Astrocyte (in vitro differentiated cells and primary cell): Measurements from ENCODE around the gene PRKCE. TPM values are rescaled to one million over a fixed set of nuclear protein-coding genes. Genes with fewer than 3 reads are reported as not detected.
A peak's percentile ranks its signal among the peaks of the same experiment; 100 is the strongest.

ENCODE experiments used
- DNase-seq: peaks from one replicate; pipeline ENCODE4 v3.0.0-alpha.2; 2010; ENCODE audit warnings: low read depth
- FAIRE-seq: peaks from 2 replicates; lab custom pipeline; 2011; peaks lifted over from hg19 to GRCh38; lab: Jason Lieb, UNC
- H2AFZ ChIP-seq: 2 replicates; pipeline ENCODE4 v1.6.0; 2012; ENCODE audit warnings: low read depth, low read length, inconsistent platforms
- H3K27ac ChIP-seq: 2 replicates; pipeline ENCODE4 v1.5.1; 2011; ENCODE audit warnings: low read depth, low read length, inconsistent platforms
- H3K27me3 ChIP-seq: 2 replicates; pipeline ENCODE4 v1.6.0; 2011; ENCODE audit warnings: low read length, inconsistent platforms; ENCODE audit not compliant: insufficient read depth
- H3K36me3 ChIP-seq: 2 replicates; pipeline ENCODE4 v1.5.1; 2011; ENCODE audit warnings: low read length, inconsistent platforms; ENCODE audit not compliant: insufficient read depth
- H3K4me1 ChIP-seq: 2 replicates; pipeline ENCODE4 v1.5.1; 2011; ENCODE audit warnings: low read length, inconsistent platforms; ENCODE audit not compliant: insufficient read depth
- H3K4me2 ChIP-seq: 2 replicates; pipeline ENCODE4 v1.6.0; 2012; ENCODE audit warnings: low read length, inconsistent platforms
- H3K4me3 ChIP-seq: 2 replicates; pipeline ENCODE4 v1.5.1; 2011; ENCODE audit warnings: low read depth, mild to moderate bottlenecking, low read length, inconsistent platforms; ENCODE audit not compliant: insufficient read depth
- H3K79me2 ChIP-seq: 2 replicates; pipeline ENCODE4 v1.6.0; 2012; ENCODE audit warnings: mild to moderate bottlenecking, low read length, inconsistent platforms; ENCODE audit not compliant: insufficient read depth
- H3K9ac ChIP-seq: 2 replicates; pipeline ENCODE4 v1.6.0; 2012; ENCODE audit warnings: mild to moderate bottlenecking, low read length, inconsistent platforms
- H3K9me3 ChIP-seq: 2 replicates; pipeline ENCODE4 v1.5.1; 2012; ENCODE audit warnings: low read depth, mild to moderate bottlenecking, low read length, inconsistent platforms; ENCODE audit not compliant: insufficient read depth
- H4K20me1 ChIP-seq: 2 replicates; pipeline ENCODE4 v1.6.0; 2012; ENCODE audit warnings: low read length, inconsistent platforms; ENCODE audit not compliant: insufficient read depth
- H3K27ac Mint-ChIP-seq: one replicate; pipeline ENCODE4 v1.8.0; 2021; ENCODE audit warnings: mild to moderate bottlenecking, mixed read lengths; ENCODE audit not compliant: unreplicated experiment
- H3K27me3 Mint-ChIP-seq: one replicate; pipeline ENCODE4 v1.8.0; 2021; ENCODE audit warnings: low read depth, mixed read lengths; ENCODE audit not compliant: unreplicated experiment
- H3K36me3 Mint-ChIP-seq: one replicate; pipeline ENCODE4 v1.8.0; 2021; ENCODE audit warnings: low read depth, mixed read lengths; ENCODE audit not compliant: unreplicated experiment
- H3K4me1 Mint-ChIP-seq: one replicate; pipeline ENCODE4 v1.8.0; 2021; ENCODE audit warnings: low read depth, mixed read lengths; ENCODE audit not compliant: unreplicated experiment
- H3K4me3 Mint-ChIP-seq: one replicate; pipeline ENCODE4 v1.8.0; 2021; ENCODE audit warnings: mild to moderate bottlenecking, moderate library complexity, mixed read lengths; ENCODE audit not compliant: unreplicated experiment
- H3K9me3 Mint-ChIP-seq: one replicate; pipeline ENCODE4 v1.8.0; 2021; ENCODE audit warnings: mild to moderate bottlenecking, mixed read lengths; ENCODE audit not compliant: unreplicated experiment
- EZH2 ChIP-seq: IDR thresholded peaks from 2 replicates; pipeline ENCODE4 v1.6.1; 2012; ENCODE audit warnings: mild to moderate bottlenecking, low read length, inconsistent platforms; ENCODE audit not compliant: insufficient read depth
- total RNA-seq: library from RNA; stranded (reverse); gene quantifications from 2 replicates; pipeline ENCODE4 v1.2.1, GENCODE V29; 2021
- TF ChIP-seq, protein P1 (sequence below): IDR thresholded peaks from 2 replicates; pipeline ENCODE4 v1.5.1; 2011; ENCODE audit warnings: low read depth, mild to moderate bottlenecking, inconsistent platforms, low read length, moderate library complexity; ENCODE audit not compliant: insufficient read depth

PRKCE gene
- total RNA-seq, 1 donor from 2014 or later: 12.8 TPM

DNA sequence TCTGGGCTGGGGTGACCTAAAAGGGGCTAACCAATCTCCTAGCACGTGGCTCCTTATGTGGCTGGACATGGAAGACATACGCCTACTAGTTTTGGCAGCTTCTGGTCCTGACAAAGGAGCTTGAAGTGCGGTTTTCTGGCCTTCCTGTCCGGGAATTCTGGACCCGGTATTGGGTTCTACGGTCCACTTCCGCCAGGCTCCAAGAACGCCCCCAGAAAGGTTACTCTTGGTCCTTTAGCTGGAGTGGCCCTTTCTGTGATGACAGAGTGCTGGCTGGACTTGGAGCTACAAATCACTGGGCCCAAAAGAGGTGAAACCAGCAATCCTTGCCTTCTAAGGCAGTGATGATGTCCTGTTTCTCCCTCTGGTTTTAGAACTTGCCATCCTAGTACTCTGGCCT lies 481.5 kb downstream of the PRKCE start:
- no peak for TF ChIP-seq EZH2
- TF ChIP-seq, protein P1, sequence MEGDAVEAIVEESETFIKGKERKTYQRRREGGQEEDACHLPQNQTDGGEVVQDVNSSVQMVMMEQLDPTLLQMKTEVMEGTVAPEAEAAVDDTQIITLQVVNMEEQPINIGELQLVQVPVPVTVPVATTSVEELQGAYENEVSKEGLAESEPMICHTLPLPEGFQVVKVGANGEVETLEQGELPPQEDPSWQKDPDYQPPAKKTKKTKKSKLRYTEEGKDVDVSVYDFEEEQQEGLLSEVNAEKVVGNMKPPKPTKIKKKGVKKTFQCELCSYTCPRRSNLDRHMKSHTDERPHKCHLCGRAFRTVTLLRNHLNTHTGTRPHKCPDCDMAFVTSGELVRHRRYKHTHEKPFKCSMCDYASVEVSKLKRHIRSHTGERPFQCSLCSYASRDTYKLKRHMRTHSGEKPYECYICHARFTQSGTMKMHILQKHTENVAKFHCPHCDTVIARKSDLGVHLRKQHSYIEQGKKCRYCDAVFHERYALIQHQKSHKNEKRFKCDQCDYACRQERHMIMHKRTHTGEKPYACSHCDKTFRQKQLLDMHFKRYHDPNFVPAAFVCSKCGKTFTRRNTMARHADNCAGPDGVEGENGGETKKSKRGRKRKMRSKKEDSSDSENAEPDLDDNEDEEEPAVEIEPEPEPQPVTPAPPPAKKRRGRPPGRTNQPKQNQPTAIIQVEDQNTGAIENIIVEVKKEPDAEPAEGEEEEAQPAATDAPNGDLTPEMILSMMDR: no peak
- H3K4me3 Mint-ChIP-seq: no peak overlapping the region
- peaks cover 10% of the 10 kb centered on the region for H3K36me3 Mint-ChIP-seq
- Histone ChIP-seq H3K4me3 (no peak overlapping the region), H3K9me3 (no peaks in the 10 kb centered on the region), H3K27me3 (no peaks in the 10 kb centered on the region), H3K79me2 (no peaks in the 10 kb centered on the region), H3K9ac (no peak overlapping the region), H2AFZ (no peak overlapping the region), H3K4me2 (no peak overlapping the region), H3K27ac (no peak overlapping the region), H3K4me1 (peaks cover 23% of the 10 kb centered on the region), H3K36me3 (no peaks in the 10 kb centered on the region), H4K20me1 (no peaks in the 10 kb centered on the region)
- FAIRE-seq (no peak), DNase-seq (no peak)
- H3K27me3 Mint-ChIP-seq: peaks cover 7% of the 10 kb centered on the region
- H3K9me3 Mint-ChIP-seq: peaks cover 6% of the 10 kb centered on the region
- peaks cover 21% of the 10 kb centered on the region for H3K4me1 Mint-ChIP-seq
- no peak overlapping the region for H3K27ac Mint-ChIP-seq

DNA sequence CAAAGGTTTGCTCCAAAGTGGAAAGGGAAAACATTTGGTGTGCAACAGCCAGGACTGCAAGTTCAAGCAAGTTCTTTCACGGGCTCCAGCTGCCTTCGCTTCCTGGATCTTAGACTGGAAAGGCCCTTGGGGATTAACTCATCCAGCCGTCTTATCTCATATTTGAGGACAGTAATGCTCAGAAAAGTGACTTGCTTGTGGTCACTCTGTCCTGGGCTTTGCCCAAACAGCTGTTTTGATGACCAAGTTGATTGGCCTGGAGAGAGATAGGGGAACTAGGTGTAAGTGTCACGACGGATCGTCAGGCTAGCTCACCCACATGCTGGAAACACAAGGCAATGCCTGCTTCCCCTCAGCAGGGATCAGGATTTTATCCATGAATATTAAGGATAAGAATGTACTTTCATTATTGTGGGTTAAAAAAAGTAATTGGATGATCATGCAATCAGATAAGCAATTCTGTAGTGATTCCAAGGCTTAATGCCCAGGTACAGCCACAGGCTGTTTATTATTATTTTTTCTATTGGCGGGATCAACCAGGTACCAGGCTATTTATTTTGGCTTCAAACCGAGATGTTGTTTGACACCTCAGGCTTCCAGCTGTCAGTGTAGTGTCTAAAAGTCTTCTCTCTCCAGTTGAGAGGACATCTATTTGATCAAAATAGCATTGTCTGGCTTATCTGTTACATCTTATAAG lies 483.2 kb downstream of the PRKCE start:
- TF ChIP-seq, protein P1: no peak
- TF ChIP-seq EZH2: no peak
- peak; percentile 69 for DNase-seq
- Mint-ChIP-seq H3K4me1 (peaks cover 21% of the 10 kb centered on the region), H3K9me3 (peaks cover 5% of the 10 kb centered on the region), H3K27me3 (peaks cover 5% of the 10 kb centered on the region), H3K4me3 (no peak overlapping the region), H3K27ac (peak overlapping the region; percentile 30), H3K36me3 (peaks cover 10% of the 10 kb centered on the region)
- Histone ChIP-seq H2AFZ (no peak overlapping the region), H3K9me3 (no peaks in the 10 kb centered on the region), H4K20me1 (no peaks in the 10 kb centered on the region), H3K36me3 (no peaks in the 10 kb centered on the region), H3K27me3 (no peaks in the 10 kb centered on the region), H3K4me3 (no peak overlapping the region), H3K9ac (no peak overlapping the region), H3K27ac (peak overlapping the region; percentile 23), H3K79me2 (no peaks in the 10 kb centered on the region), H3K4me2 (peak overlapping the region; percentile 34), H3K4me1 (peaks cover 23% of the 10 kb centered on the region)
- FAIRE-seq: no peak

DNA sequence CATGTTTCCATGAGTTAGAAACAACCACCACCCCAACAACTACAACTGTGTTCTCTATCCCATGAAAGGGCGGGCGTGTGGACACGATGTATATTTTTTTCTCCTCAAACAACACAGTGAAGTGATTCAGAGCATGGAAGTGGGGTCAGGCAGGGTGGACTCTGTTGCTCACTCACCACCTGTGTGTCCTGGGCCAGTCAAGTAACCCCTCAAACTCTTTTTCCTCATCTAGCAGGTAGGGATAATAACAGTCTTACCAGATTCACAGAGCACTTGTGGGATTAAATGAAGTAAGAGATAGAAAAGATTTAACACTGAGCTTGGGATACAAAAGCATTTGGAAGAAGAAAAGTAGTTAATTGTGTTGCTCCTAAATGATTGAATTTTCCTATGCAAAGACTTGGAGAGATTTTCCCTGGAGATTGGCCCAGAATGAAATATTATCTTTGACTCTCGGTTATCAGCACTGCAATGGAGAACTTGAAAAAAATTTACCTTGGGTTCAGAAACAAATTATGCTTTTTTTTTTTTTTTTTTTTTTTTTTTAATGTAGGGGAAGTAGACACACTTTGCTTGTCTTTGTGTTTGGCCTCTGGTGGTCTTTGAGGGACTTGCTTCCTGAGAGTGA lies 483.9 kb downstream of the PRKCE start:
- no peaks in the 10 kb centered on the region for H3K27me3 ChIP-seq
- no peak overlapping the region for H3K9ac ChIP-seq
- Mint-ChIP-seq H3K9me3 (peaks cover 5% of the 10 kb centered on the region), H3K36me3 (peaks cover 10% of the 10 kb centered on the region), H3K27me3 (peaks cover 5% of the 10 kb centered on the region), H3K27ac (peak overlapping the region; percentile 41), H3K4me1 (peaks cover 21% of the 10 kb centered on the region), H3K4me3 (no peak overlapping the region)
- peaks cover 23% of the 10 kb centered on the region for H3K4me1 ChIP-seq
- no peak overlapping the region for H2AFZ ChIP-seq
- H3K4me3 ChIP-seq: no peak overlapping the region
- TF ChIP-seq, protein P1: no peak
- no peak for TF ChIP-seq EZH2
- peak overlapping the region; percentile 63 for H3K27ac ChIP-seq
- H3K36me3 ChIP-seq: no peaks in the 10 kb centered on the region
- DNase-seq (peak; percentile 25), FAIRE-seq (no peak)
- no peaks in the 10 kb centered on the region for H3K9me3 ChIP-seq
- H3K4me2 ChIP-seq: no peak overlapping the region
- H3K79me2 ChIP-seq: no peaks in the 10 kb centered on the region
- no peaks in the 10 kb centered on the region for H4K20me1 ChIP-seq
